ENCODE results near the gene CKM.

The CKM gene

GRCh38 chr19:45322744-45323281 lies at the start of gene CKM:
Gene CKM, minus strand, starts transcription at chr19:45322875. Its CDS starts 3,162 bp downstream, at chr19:45319713.
- DNase-seq: no peak

- DNase-seq: peak; percentile 96
Observed at GRCh38 chr19:45370410-45371204, 47.9 kb upstream of the CKM start, which contains the start of gene ERCC2. Gene ERCC2, minus strand, starts transcription at chr19:45370573. Its CDS starts 33 bp downstream, at chr19:45370540.

- DNase-seq: no peak
Observed at GRCh38 chr19:45368737-45369340, 46.2 kb upstream of the CKM start.

- no peak for DNase-seq
Observed at GRCh38 chr19:45368127-45368526, 45.5 kb upstream of the CKM start.

- no peak for DNase-seq
Observed at GRCh38 chr19:45364696-45365095, 42.0 kb upstream of the CKM start.

GRCh38 chr19:45363861-45364459 lies 41.3 kb upstream of the CKM start:
- no peak for DNase-seq

- DNase-seq: no peak
Observed at GRCh38 chr19:45362291-45362690, 39.6 kb upstream of the CKM start.

GRCh38 chr19:45361608-45362007 lies 38.9 kb upstream of the CKM start:
- no peak for DNase-seq

GRCh38 chr19:45358213-45358792 lies 35.6 kb upstream of the CKM start:
- no peak for DNase-seq

GRCh38 chr19:45357445-45357783 lies 34.7 kb upstream of the CKM start:
- DNase-seq: no peak

- DNase-seq: no peak
Observed at GRCh38 chr19:45356760-45357444, 34.2 kb upstream of the CKM start.

- no peak for DNase-seq
Observed at GRCh38 chr19:45355910-45356309, 33.2 kb upstream of the CKM start.

- no peak for DNase-seq
Observed at GRCh38 chr19:45355402-45355801, 32.7 kb upstream of the CKM start.

- DNase-seq: no peak
Observed at GRCh38 chr19:45354241-45354842, 31.7 kb upstream of the CKM start.

GRCh38 chr19:45352914-45353796 lies 30.5 kb upstream of the CKM start:
- no peak for DNase-seq

- DNase-seq: no peak
Observed at GRCh38 chr19:45352471-45352870, 29.8 kb upstream of the CKM start.

GRCh38 chr19:45352062-45352461 lies 29.4 kb upstream of the CKM start:
- no peak for DNase-seq

GRCh38 chr19:45351401-45351952 lies 28.8 kb upstream of the CKM start:
- DNase-seq: no peak

- DNase-seq: no peak
Observed at GRCh38 chr19:45350477-45351058, 27.9 kb upstream of the CKM start.

- DNase-seq: no peak
Observed at GRCh38 chr19:45349430-45349941, 26.8 kb upstream of the CKM start.

- DNase-seq: no peak
Observed at GRCh38 chr19:45349126-45349415, 26.4 kb upstream of the CKM start.
